Ectodermal cell (in vitro differentiated cells): Measurements from ENCODE around the gene KCND1.

ENCODE experiments used
- H3K27ac ChIP-seq: 2 replicates; pipeline ENCODE4 v1.7.0; 2013; ENCODE audit warnings: mild to moderate bottlenecking, low read depth, low read length; ENCODE audit not compliant: insufficient read depth, poor library complexity, severe bottlenecking
- H3K27me3 ChIP-seq: 2 replicates; pipeline ENCODE4 v1.7.0; 2013; ENCODE audit warnings: mild to moderate bottlenecking, low read length; ENCODE audit not compliant: insufficient read depth, control insufficient read depth, poor library complexity, severe bottlenecking
- H3K36me3 ChIP-seq: one replicate; pipeline ENCODE4 v1.7.0; 2013; ENCODE audit warnings: low read length; ENCODE audit not compliant: control insufficient read depth, insufficient read depth
- H3K4me1 ChIP-seq: one replicate; pipeline ENCODE4 v1.7.0; 2013; ENCODE audit warnings: low read length; ENCODE audit not compliant: control insufficient read depth, insufficient read depth
- H3K4me3 ChIP-seq: 2 replicates; pipeline ENCODE4 v1.7.0; 2013; ENCODE audit warnings: low read depth, low read length, control low read depth; ENCODE audit not compliant: insufficient read depth
- H3K9me3 ChIP-seq: 2 replicates; pipeline ENCODE4 v1.7.0; 2013; ENCODE audit warnings: mild to moderate bottlenecking, low read length, moderate library complexity; ENCODE audit not compliant: control insufficient read depth
- WGBS, 2 experiments: methylation state at CpG; one replicate each; pipeline ENCODE4 v1.1.7; 2013; ENCODE audit warnings: missing lambda C conversion rate in 2 of 2; 5-methylcytosine and 5-hydroxymethylcytosine counted together

Gene KCND1

DNA sequence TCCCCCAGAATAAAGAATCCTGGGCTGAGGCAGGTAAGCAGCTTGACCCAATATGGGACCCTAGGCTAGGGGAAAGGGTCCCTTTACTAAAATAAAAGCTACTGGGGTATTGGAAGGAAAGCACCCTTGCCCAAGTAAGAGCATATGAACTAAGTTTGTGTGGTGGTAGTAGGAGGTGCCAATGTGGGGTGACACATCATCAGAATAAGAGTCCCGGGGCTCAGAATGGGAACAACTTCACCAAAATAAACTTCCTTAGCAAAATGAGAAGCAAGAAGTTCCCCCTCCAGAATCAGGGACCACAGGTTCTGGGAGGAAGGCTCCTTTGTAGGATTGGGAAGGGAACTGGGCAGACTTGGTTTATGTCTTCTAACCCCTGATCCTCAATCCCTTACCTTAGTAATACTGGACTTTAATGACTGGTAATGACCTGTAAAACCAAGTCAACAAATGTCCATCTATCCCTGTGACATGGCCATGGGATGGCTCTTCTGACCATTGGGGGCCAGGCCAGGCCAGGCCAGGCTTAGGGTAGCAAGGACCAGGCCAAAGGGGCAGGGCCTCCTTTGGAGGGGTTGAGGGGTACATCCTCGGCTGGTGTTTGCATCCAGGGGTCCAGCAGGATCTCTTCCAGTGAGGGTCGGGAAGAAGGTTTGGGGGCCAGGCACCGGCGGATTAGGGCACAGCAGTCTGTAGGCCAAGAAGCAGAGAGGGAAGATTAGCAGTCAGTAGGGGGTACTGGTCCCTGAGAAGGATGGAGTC, 57.9 kb downstream of the KCND1 start:
- H3K4me3 ChIP-seq: no peak overlapping the region
- no peaks in the 10 kb centered on the region for H3K9me3 ChIP-seq
- no peaks in the 10 kb centered on the region for H3K27me3 ChIP-seq
- no peaks in the 10 kb centered on the region for H3K4me1 ChIP-seq
- H3K36me3 ChIP-seq: peaks cover 4% of the 10 kb centered on the region
- WGBS, 2 experiments: 89 to 90% methylated on average over 4 to 5 of the region's 5 CpGs
- no peak overlapping the region for H3K27ac ChIP-seq

GRCh38 chrX:48911412-48912182, 60.0 kb downstream of the KCND1 start, which contains the start of gene SLC35A2:
Gene SLC35A2 (minus strand): TSS chrX:48911646. CDS start chrX:48911636, 10 bp downstream.
- peak within 1 kb of the TSS; percentile 72 for H3K4me3 ChIP-seq
- no peaks in the 10 kb centered on the region for H3K4me1 ChIP-seq
- WGBS, 2 experiments: 0% methylated on average over 60 of the region's 60 CpGs
- peaks cover 4% of the 10 kb centered on the region for H3K36me3 ChIP-seq
- no peaks in the 10 kb centered on the region for H3K27me3 ChIP-seq
- H3K9me3 ChIP-seq: no peaks in the 10 kb centered on the region
- peak within 1 kb of the TSS; percentile 69 for H3K27ac ChIP-seq
